ENCODE results near the gene AGAP5. TPM values are rescaled to one million over a fixed set of nuclear protein-coding genes. Genes with fewer than 3 reads are reported as not detected.

AGAP5 gene
- total and polyA plus RNA-seq, 9 of the 15 experiments (the other 6 are each of a cell fraction or from before 2014, with no cell fraction given): 0.32 to 7.5 (median 5.3) TPM

GRCh38 chr10:73743905-73744663, 46.2 kb upstream of the AGAP5 start, which contains the start of gene SEC24C (continued):
- TF ChIP-seq ZNF24 (IDR thresholded peaks at IDR 0.05) (no peak), ZHX1 (conservative IDR thresholded peaks at IDR 0.05; ENCODE audit: low read length) (peak; percentile 93; the same call in 1 of the 2 replicates), ZNF133 (CRISPR knock-in tag; IDR thresholded peaks at IDR 0.05) (peak; percentile 34; the same call in 1 of the 2 replicates), CBFA2T3 (IDR thresholded peaks at IDR 0.05) (no peak), SIN3B (IDR thresholded peaks at IDR 0.05; ENCODE audit: low read depth) (no peak; the same call in none of the 2 replicates), DACH1 (IDR thresholded peaks at IDR 0.05; ENCODE audit: partially characterized antibody) (no peak), SFPQ (IDR thresholded peaks at IDR 0.05; ENCODE audit: low read depth, low read length) (no peak), SRSF1 (IDR thresholded peaks at IDR 0.05; ENCODE audit: low read depth, low read length) (no peak), MCM2 (IDR thresholded peaks at IDR 0.05; ENCODE audit: low read depth) (no peak), ZNF830 (CRISPR knock-in tag; IDR thresholded peaks at IDR 0.05) (peak; percentile 59; the same call in 1 of the 2 replicates), ZKSCAN1 (IDR thresholded peaks at IDR 0.05; ENCODE audit: low read depth, low read length) (peak; percentile 76; the same call in 1 of the 2 replicates), ZFPM2 (CRISPR knock-in tag; IDR thresholded peaks at IDR 0.05) (no peak), HNRNPH1 (optimal IDR thresholded peaks at IDR 0.05; ENCODE audit: low read depth, low read length) (no peak), NCOA1 (IDR thresholded peaks at IDR 0.05; ENCODE audit: low read depth) (peak; percentile 91), RB1 (IDR thresholded peaks at IDR 0.05; ENCODE audit: low read depth) (peak; percentile 49; the same call in 1 of the 2 replicates), STAG1 (CRISPR knock-in tag; IDR thresholded peaks at IDR 0.05; ENCODE audit: borderline replicate concordance) (no peak), NEUROD1 (IDR thresholded peaks at IDR 0.05; ENCODE audit: borderline replicate concordance, low read depth, low read length, partially characterized antibody) (peak; percentile 77), MYNN (IDR thresholded peaks at IDR 0.05) (peak; percentile 77; the same call in 1 of the 2 replicates), MYNN (CRISPR knock-in tag; IDR thresholded peaks at IDR 0.05) (no peak), MCM7 (IDR thresholded peaks at IDR 0.05) (no peak), PHF8 (IDR thresholded peaks at IDR 0.05; ENCODE audit: borderline replicate concordance, low read length) (peak; percentile 94), TFE3 (CRISPR knock-in tag; IDR thresholded peaks at IDR 0.05) (peak; percentile 6; the same call in 1 of the 2 replicates), USF1 (CRISPR knock-in tag; IDR thresholded peaks at IDR 0.05) (no peak), NCOA4 (IDR thresholded peaks at IDR 0.05; ENCODE audit: partially characterized antibody) (no peak)
